K562 (cell line): ENCODE data around the gene ZNF273. TPM values are rescaled to one million over a fixed set of nuclear protein-coding genes. Genes with fewer than 3 reads are reported as not detected.

ENCODE experiments used
- CLOCK ChIP-seq: fragments of 250-450 bp; sonication (Bioruptor Pico); IDR thresholded peaks from 2 replicates; pipeline ENCODE4 v1.4.0; 2020; ENCODE audit warnings: mild to moderate bottlenecking, moderate library complexity, borderline replicate concordance
- CXXC5 ChIP-seq: fragments of 250-450 bp; sonication (Bioruptor Pico); IDR thresholded peaks from 2 replicates; pipeline ENCODE4 v1.8.0; 2022; ENCODE audit warnings: inconsistent platforms, mild to moderate bottlenecking, moderate library complexity
- GABPA ChIP-seq: fragments of 200-800 bp; sonication (Bioruptor generic); conservative IDR thresholded peaks from 2 replicates; pipeline ENCODE4 v1.6.1; 2016; ENCODE audit warnings: low read depth, missing genetic modification characterization, missing compliant biosample characterization
- GABPB2 ChIP-seq: fragments of 250-450 bp; sonication (Bioruptor Pico); conservative IDR thresholded peaks from 2 replicates; pipeline ENCODE4 v1.5.1; 2021; ENCODE audit warnings: mild to moderate bottlenecking
- MAZ ChIP-seq, 2 experiments: fragments of 450-650 bp in 1 of 2; sonication (generic) in 1 of 2; formaldehyde crosslinking; IDR thresholded peaks in 1 of 2; conservative IDR thresholded peaks in 1 of 2; 2 replicates each; pipeline versions ENCODE4 v1.4.0 to v1.5.0; 2020; ENCODE audit warnings: mild to moderate bottlenecking in 1 of 2, missing genetic modification reagents in 1 of 2
- MTF1 ChIP-seq: fragments of 250-450 bp; sonication (Bioruptor Pico); IDR thresholded peaks from 2 replicates; pipeline ENCODE4 v1.9.0; 2021; ENCODE audit warnings: moderate library complexity, mild to moderate bottlenecking, inconsistent platforms, borderline replicate concordance
- MYC ChIP-seq, 2 experiments: fragments of 250-450 bp in 1 of 2; sonication (Bioruptor Pico) in 1 of 2; IDR thresholded peaks; 2 replicates each; pipeline versions ENCODE4 v1.5.1 to v1.6.1; 2012 to 2021; ENCODE audit warnings: low read depth in 2 of 2, borderline replicate concordance in 1 of 2, improper control_type of control experiment in 1 of 2, low read length in 1 of 2, mild to moderate bottlenecking in 1 of 2, moderate library complexity in 1 of 2
- NCOA2 ChIP-seq, 2 experiments: fragments of 450-650 bp; IDR thresholded peaks; 2 replicates each; pipeline ENCODE4 v1.6.1; 2018; ENCODE audit warnings: mild to moderate bottlenecking in 2 of 2, moderate library complexity in 1 of 2; ENCODE audit not compliant: partially characterized antibody in 2 of 2
- NFIC ChIP-seq: fragments of 450-650 bp; IDR thresholded peaks from 2 replicates; pipeline ENCODE4 v1.6.1; 2017; ENCODE audit warnings: mild to moderate bottlenecking, inconsistent platforms
- POLR2G ChIP-seq: fragments of 200-400 bp; formaldehyde crosslinking; IDR thresholded peaks from 2 replicates; pipeline ENCODE4 v1.6.1; 2017; ENCODE audit warnings: low read depth, mild to moderate bottlenecking, antibody characterized with exemption, low read length, moderate library complexity
- TCF3 ChIP-seq: sonication (generic); formaldehyde crosslinking; IDR thresholded peaks from 2 replicates; pipeline ENCODE4 v1.4.0; 2020; ENCODE audit warnings: mild to moderate bottlenecking, missing genetic modification reagents
- TCF7 ChIP-seq: sonication (generic); IDR thresholded peaks from 2 replicates; pipeline ENCODE4 v1.6.1; 2016; ENCODE audit warnings: antibody characterized with exemption, borderline replicate concordance
- TRIM28 ChIP-seq: fragments of 450-650 bp; IDR thresholded peaks from 2 replicates; pipeline ENCODE4 v1.6.1; 2017
- VEZF1 ChIP-seq: fragments of 200-800 bp; sonication (Bioruptor generic); IDR thresholded peaks from 2 replicates; pipeline ENCODE4 v1.6.1; 2017; ENCODE audit warnings: missing genetic modification characterization, missing compliant biosample characterization
- ZNF778 ChIP-seq: fragments of 450-650 bp; formaldehyde crosslinking; IDR thresholded peaks from 2 replicates; pipeline ENCODE4 v1.4.0; 2020; ENCODE audit warnings: mild to moderate bottlenecking, moderate library complexity
- ZSCAN29 ChIP-seq: fragments of 450-650 bp; IDR thresholded peaks from 2 replicates; pipeline ENCODE4 v1.6.1; 2017
- polyA plus RNA-seq, 8 experiments: library from polyadenylated mRNA; depleted of rRNA in 4 of 8; stranded (reverse) in 5 of 8; unstranded in 3 of 8; fragments of >200 nt; fragmentation: Nextera tagmentation in 2 of 8; fragmentation: Illumina TruSeq in 1 of 8; extraction: Ambion mirVana in 2 of 8; extraction: Trizol in 1 of 8; gene quantifications; 2 replicates each; pipeline versions ENCODE4 v1.2.1 to v1.2.3, GENCODE V29; 2011 to 2014; ENCODE audit warnings: inconsistent platforms in 1 of 8, missing spikeins in 1 of 8
- total RNA-seq, 7 experiments: library from RNA; depleted of rRNA in 6 of 7; stranded (reverse); fragments of >200 nt in 6 of 7; fragmentation: Illumina TruSeq in 2 of 7; extraction: Trizol in 2 of 7; gene quantifications; 2 replicates each; pipeline versions ENCODE4 v1.2.1 to v1.2.3, GENCODE V29; 2011 to 2021; ENCODE audit warnings: low replicate concordance in 1 of 7
- TF ChIP-seq, protein P1 (sequence below): sonication (generic); formaldehyde crosslinking; IDR thresholded peaks from 2 replicates; pipeline ENCODE4 v1.8.0; 2022; ENCODE audit warnings: mild to moderate bottlenecking, missing genetic modification reagents

The ZNF273 gene
- total and polyA plus RNA-seq, 9 of the 15 experiments (the other 6 are each of a cell fraction or from before 2014, with no cell fraction given), result 13.3 to 37.0 (median 20.7) TPM

- peak; percentile 66 for TF ChIP-seq GABPA (tag)
- TF ChIP-seq, protein P1, sequence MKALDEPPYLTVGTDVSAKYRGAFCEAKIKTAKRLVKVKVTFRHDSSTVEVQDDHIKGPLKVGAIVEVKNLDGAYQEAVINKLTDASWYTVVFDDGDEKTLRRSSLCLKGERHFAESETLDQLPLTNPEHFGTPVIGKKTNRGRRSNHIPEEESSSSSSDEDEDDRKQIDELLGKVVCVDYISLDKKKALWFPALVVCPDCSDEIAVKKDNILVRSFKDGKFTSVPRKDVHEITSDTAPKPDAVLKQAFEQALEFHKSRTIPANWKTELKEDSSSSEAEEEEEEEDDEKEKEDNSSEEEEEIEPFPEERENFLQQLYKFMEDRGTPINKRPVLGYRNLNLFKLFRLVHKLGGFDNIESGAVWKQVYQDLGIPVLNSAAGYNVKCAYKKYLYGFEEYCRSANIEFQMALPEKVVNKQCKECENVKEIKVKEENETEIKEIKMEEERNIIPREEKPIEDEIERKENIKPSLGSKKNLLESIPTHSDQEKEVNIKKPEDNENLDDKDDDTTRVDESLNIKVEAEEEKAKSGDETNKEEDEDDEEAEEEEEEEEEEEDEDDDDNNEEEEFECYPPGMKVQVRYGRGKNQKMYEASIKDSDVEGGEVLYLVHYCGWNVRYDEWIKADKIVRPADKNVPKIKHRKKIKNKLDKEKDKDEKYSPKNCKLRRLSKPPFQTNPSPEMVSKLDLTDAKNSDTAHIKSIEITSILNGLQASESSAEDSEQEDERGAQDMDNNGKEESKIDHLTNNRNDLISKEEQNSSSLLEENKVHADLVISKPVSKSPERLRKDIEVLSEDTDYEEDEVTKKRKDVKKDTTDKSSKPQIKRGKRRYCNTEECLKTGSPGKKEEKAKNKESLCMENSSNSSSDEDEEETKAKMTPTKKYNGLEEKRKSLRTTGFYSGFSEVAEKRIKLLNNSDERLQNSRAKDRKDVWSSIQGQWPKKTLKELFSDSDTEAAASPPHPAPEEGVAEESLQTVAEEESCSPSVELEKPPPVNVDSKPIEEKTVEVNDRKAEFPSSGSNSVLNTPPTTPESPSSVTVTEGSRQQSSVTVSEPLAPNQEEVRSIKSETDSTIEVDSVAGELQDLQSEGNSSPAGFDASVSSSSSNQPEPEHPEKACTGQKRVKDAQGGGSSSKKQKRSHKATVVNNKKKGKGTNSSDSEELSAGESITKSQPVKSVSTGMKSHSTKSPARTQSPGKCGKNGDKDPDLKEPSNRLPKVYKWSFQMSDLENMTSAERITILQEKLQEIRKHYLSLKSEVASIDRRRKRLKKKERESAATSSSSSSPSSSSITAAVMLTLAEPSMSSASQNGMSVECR, result peak; percentile 54; the same call in 1 of the 2 replicates
- TF ChIP-seq ZNF778 (CRISPR knock-in tag), result no peak
- 0 out of 2 replicates have a peak, but pooled peaks have one; percentile 25 for TF ChIP-seq TRIM28
- peak; percentile 35; the same call in 1 of the 2 replicates for TF ChIP-seq TCF3 (CRISPR knock-in tag)
- TF ChIP-seq GABPB2 (CRISPR knock-in tag), result no peak
- no peak for TF ChIP-seq TCF7
- TF ChIP-seq MYC (IDR thresholded peaks at IDR 0.05; ENCODE audit: low read depth, low read length), result 0 out of 2 replicates have a peak, but pooled peaks have one; percentile 13
- no peak; the same call in 1 of the 2 replicates for TF ChIP-seq MYC (CRISPR knock-in tag; IDR thresholded peaks at IDR 0.05; ENCODE audit: borderline replicate concordance, low read depth)
- TF ChIP-seq VEZF1 (CRISPR knock-in tag), result peak; percentile 39; the same call in 1 of the 2 replicates
- peak in 1 of 2 experiments; percentile 26; a peak in 1 of 4 replicates for TF ChIP-seq MAZ (CRISPR knock-in tag; conservative IDR thresholded peaks at IDR 0.05 in 1 of 2, IDR thresholded peaks at IDR 0.05 in 1 of 2)
- TF ChIP-seq CLOCK, result no peak
- TF ChIP-seq NFIC, result peak; percentile 15; the same call in 1 of the 2 replicates
- TF ChIP-seq MTF1, result no peak
- TF ChIP-seq ZSCAN29, result 0 out of 2 replicates have a peak, but pooled peaks have one; percentile 55
- TF ChIP-seq POLR2G, result peak; percentile 81
- peak; percentile 50 for TF ChIP-seq CXXC5 (CRISPR knock-in tag)
- no peak for TF ChIP-seq NCOA2 (IDR thresholded peaks at IDR 0.05; ENCODE audit: partially characterized antibody in 2 of 2)
These were observed at the start of gene ZNF273 (continued) for GRCh38 chr7:64902806-64903721.
